ENCODE data around the gene ATP6V0B. TPM values are rescaled to one million over a fixed set of nuclear protein-coding genes. Genes with fewer than 3 reads are reported as not detected.

The ATP6V0B gene
- total and polyA plus RNA-seq, 2 experiments from 2014 or later: 112 to 142 TPM

- no peak overlapping the region for H3K27ac ChIP-seq (ENCODE audit: low read depth)
- H3K36me3 ChIP-seq (ENCODE audit: insufficient read depth): no peaks in the 10 kb centered on the region
- Mint-ChIP-seq H3K36me3 (ENCODE audit: low read depth) (no peaks in the 10 kb centered on the region; the same call in 1 of the 3 replicates), H3K27ac (no peak overlapping the region), H3K4me1 (peaks cover under 1% of the 10 kb centered on the region), H3K9me3 (no peaks in the 10 kb centered on the region), H3K27me3 (ENCODE audit: insufficient read depth, low read depth, poor library complexity) (peaks cover 12% of the 10 kb centered on the region), H3K4me3 (no peak overlapping the region)
- 0 out of 2 replicates have a peak, but pooled peaks cover under 1% of the 10 kb centered on the region for H3K79me2 ChIP-seq (replicated peaks; ENCODE audit: insufficient read depth)
- no peak overlapping the region for H3K4me2 ChIP-seq
- no peaks in the 10 kb centered on the region for H3K9me2 ChIP-seq (ENCODE audit: insufficient read depth)
- H3K4me1 ChIP-seq (ENCODE audit: insufficient read depth): no peaks in the 10 kb centered on the region
- no peak for DNase-seq (ENCODE audit: low spot score)
- no peaks in the 10 kb centered on the region for H3K27me3 ChIP-seq (ENCODE audit: insufficient read depth)
- H2AFZ ChIP-seq: no peak overlapping the region
- no peaks in the 10 kb centered on the region for H4K20me1 ChIP-seq (replicated peaks; ENCODE audit: insufficient read depth)
- TF ChIP-seq ZNF331 (CRISPR knock-in tag; IDR thresholded peaks at IDR 0.05; ENCODE audit: low read depth): no peak
- no peak for TF ChIP-seq EZH2phosphoT487 (IDR thresholded peaks at IDR 0.05; ENCODE audit: unreplicated experiment)
- TF ChIP-seq ZNF462 (CRISPR knock-in tag; IDR thresholded peaks at IDR 0.05): no peak
- no peak for TF ChIP-seq POLR2AphosphoS5 (IDR thresholded peaks at IDR 0.05; ENCODE audit: low read depth)
- TF ChIP-seq REST (IDR thresholded peaks at IDR 0.05; ENCODE audit: unreplicated experiment): no peak
- ATAC-seq: no peak
- H3F3A ChIP-seq (replicated peaks; ENCODE audit: low read depth): no peaks in the 10 kb centered on the region
- no peak overlapping the region for H3K4me3 ChIP-seq
Measured at GRCh38 chr1:43958351-43959255, 16.2 kb upstream of the ATP6V0B start.
